22Rv1 (cell line): ENCODE measurements around the gene ITIH4.

Experiments
- ZFX ChIP-seq: fragments of 450-650 bp; IDR thresholded peaks from 2 replicates; pipeline ENCODE4 v1.6.1; 2017; ENCODE audit warnings: antibody characterized with exemption, borderline replicate concordance
- TF ChIP-seq, protein P1 (sequence below): fragments of 450-650 bp; IDR thresholded peaks from 2 replicates; pipeline ENCODE4 v1.5.1; 2017; ENCODE audit warnings: mild to moderate bottlenecking

DNA sequence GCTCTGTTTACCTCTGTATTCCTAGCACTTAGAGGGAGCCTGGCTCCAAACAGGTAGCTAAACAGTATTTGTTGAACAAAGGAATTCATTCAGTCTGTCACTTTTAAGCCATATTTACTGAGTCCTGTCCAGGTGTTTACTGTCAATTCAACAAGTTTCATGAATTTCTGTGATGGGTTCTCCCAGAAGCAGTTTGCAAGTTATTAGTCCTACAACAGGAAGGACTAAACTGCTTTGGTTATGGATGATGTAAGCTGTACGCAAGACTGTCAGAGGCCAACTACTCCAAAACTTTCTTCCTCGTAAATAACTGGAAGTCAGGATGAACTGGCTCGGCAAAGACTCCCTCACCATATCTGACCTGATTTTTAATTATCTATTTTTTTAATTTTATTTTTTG is 41.8 kb upstream of the ITIH4 start:
- TF ChIP-seq, protein P1, sequence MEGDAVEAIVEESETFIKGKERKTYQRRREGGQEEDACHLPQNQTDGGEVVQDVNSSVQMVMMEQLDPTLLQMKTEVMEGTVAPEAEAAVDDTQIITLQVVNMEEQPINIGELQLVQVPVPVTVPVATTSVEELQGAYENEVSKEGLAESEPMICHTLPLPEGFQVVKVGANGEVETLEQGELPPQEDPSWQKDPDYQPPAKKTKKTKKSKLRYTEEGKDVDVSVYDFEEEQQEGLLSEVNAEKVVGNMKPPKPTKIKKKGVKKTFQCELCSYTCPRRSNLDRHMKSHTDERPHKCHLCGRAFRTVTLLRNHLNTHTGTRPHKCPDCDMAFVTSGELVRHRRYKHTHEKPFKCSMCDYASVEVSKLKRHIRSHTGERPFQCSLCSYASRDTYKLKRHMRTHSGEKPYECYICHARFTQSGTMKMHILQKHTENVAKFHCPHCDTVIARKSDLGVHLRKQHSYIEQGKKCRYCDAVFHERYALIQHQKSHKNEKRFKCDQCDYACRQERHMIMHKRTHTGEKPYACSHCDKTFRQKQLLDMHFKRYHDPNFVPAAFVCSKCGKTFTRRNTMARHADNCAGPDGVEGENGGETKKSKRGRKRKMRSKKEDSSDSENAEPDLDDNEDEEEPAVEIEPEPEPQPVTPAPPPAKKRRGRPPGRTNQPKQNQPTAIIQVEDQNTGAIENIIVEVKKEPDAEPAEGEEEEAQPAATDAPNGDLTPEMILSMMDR = no peak
- TF ChIP-seq ZFX = no peak
